ENCODE results near the gene EXOSC5.

DNA sequence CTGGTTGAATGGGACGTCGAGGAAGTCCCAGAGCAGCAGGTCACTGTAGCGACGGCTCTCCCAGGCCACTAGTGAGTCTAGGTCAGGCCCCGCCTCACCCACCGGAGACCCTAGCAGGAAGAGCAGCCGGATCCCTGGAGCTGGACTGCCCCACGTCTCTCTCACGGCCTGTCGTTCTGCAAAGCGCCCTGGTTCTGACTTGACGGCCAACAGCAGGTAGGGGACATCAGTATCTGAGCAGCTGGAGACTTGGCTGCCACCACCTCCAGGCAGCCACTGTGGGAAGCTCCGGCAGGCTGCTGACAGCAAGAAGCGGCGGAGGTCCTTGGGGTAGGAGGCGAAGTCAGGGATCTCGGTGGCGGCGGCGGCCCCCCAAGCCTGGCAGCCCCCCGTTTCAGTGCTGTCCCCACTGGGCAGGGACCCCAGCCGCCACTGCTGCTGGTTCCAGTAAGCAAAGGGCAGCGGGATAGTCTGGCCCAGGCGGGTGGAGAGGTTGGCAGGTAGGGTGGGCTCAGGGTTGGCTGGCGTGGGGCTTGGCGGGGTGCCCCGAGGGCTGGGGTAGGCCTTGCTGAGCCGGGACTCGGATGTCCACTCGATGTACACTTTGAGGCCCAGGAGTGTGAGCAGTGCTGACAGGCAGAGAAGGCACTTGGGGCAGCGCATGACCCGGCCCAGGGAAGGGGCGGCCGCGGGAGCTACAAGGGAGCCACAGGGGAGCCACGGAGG lies 29.1 kb upstream of the EXOSC5 start:
- TF ChIP-seq, protein P1, sequence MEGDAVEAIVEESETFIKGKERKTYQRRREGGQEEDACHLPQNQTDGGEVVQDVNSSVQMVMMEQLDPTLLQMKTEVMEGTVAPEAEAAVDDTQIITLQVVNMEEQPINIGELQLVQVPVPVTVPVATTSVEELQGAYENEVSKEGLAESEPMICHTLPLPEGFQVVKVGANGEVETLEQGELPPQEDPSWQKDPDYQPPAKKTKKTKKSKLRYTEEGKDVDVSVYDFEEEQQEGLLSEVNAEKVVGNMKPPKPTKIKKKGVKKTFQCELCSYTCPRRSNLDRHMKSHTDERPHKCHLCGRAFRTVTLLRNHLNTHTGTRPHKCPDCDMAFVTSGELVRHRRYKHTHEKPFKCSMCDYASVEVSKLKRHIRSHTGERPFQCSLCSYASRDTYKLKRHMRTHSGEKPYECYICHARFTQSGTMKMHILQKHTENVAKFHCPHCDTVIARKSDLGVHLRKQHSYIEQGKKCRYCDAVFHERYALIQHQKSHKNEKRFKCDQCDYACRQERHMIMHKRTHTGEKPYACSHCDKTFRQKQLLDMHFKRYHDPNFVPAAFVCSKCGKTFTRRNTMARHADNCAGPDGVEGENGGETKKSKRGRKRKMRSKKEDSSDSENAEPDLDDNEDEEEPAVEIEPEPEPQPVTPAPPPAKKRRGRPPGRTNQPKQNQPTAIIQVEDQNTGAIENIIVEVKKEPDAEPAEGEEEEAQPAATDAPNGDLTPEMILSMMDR (IDR thresholded peaks at IDR 0.05), result no peak
- no peak for TF ChIP-seq EZH2 (IDR thresholded peaks at IDR 0.05; ENCODE audit: borderline replicate concordance, insufficient read depth, low read depth, low read length, poor library complexity, severe bottlenecking)
